ENCODE measurements around the gene BOK. TPM values are rescaled to one million over a fixed set of nuclear protein-coding genes. Genes with fewer than 3 reads are reported as not detected.

BOK gene
- total RNA-seq, 1 donor from 2014 or later: 56.4 TPM

- no peaks in the 10 kb centered on the region for H3K27me3 ChIP-seq
- H3K4me3 ChIP-seq: no peak overlapping the region
- intact Hi-C loops (cut with DNase I): no loop called here
- ATAC-seq (no peak), DNase-seq (no peak)
- peaks cover 56% of the 10 kb centered on the region for H3K36me3 ChIP-seq
- peaks cover under 1% of the 10 kb centered on the region for H3K4me1 ChIP-seq
- no peak for TF ChIP-seq CTCF (IDR thresholded peaks at IDR 0.05)
- H3K27ac ChIP-seq: no peak overlapping the region
- H3K9me3 ChIP-seq: no peaks in the 10 kb centered on the region
These were observed 45.1 kb downstream of the BOK start for GRCh38 chr2:241603686-241604085.

- H3K27ac ChIP-seq: no peak overlapping the region
- intact Hi-C loops (cut with DNase I): no loop called here
- ATAC-seq: no peak
- DNase-seq: no peak
- no peak overlapping the region for H3K4me3 ChIP-seq
- no peak for TF ChIP-seq CTCF (IDR thresholded peaks at IDR 0.05)
- H3K36me3 ChIP-seq: peaks cover 32% of the 10 kb centered on the region
- peaks cover 15% of the 10 kb centered on the region for H3K4me1 ChIP-seq
- no peaks in the 10 kb centered on the region for H3K27me3 ChIP-seq
- no peaks in the 10 kb centered on the region for H3K9me3 ChIP-seq
These were observed 47.6 kb downstream of the BOK start for GRCh38 chr2:241606186-241606585.

- H3K36me3 ChIP-seq: peaks cover 22% of the 10 kb centered on the region
- no peak for TF ChIP-seq CTCF (IDR thresholded peaks at IDR 0.05)
- no peak for DNase-seq
- no peaks in the 10 kb centered on the region for H3K9me3 ChIP-seq
- H3K27me3 ChIP-seq: no peaks in the 10 kb centered on the region
- intact Hi-C loops (cut with DNase I): no loop called here
- H3K4me1 ChIP-seq: peaks cover 15% of the 10 kb centered on the region
- H3K4me3 ChIP-seq: no peak overlapping the region
- no peak for ATAC-seq
- no peak overlapping the region for H3K27ac ChIP-seq
These were observed 48.8 kb downstream of the BOK start for GRCh38 chr2:241607162-241607885.

- H3K27me3 ChIP-seq: no peaks in the 10 kb centered on the region
- TF ChIP-seq CTCF (IDR thresholded peaks at IDR 0.05): no peak
These were observed 50.3 kb downstream of the BOK start for GRCh38 chr2:241608881-241609280.

GRCh38 chr2:241609859-241610793 is 51.6 kb downstream of the BOK start:
- H3K4me1 ChIP-seq: peaks cover 15% of the 10 kb centered on the region
- peak; percentile 96 for DNase-seq
- peaks cover 13% of the 10 kb centered on the region for H3K36me3 ChIP-seq
- H3K4me3 ChIP-seq: peak overlapping the region; percentile 63
- peak overlapping the region; percentile 80 for H3K27ac ChIP-seq
- intact Hi-C loops (cut with DNase I): no loop called here
- peak; percentile 99 for ATAC-seq
- H3K9me3 ChIP-seq: no peaks in the 10 kb centered on the region
- TF ChIP-seq CTCF (IDR thresholded peaks at IDR 0.05): peak; percentile 61
- no peaks in the 10 kb centered on the region for H3K27me3 ChIP-seq

More at GRCh38 chr2:241608881-241609280, 50.3 kb downstream of the BOK start:
- H3K36me3 ChIP-seq: peaks cover 16% of the 10 kb centered on the region
- no peak overlapping the region for H3K27ac ChIP-seq
- H3K4me1 ChIP-seq: peaks cover 15% of the 10 kb centered on the region
- intact Hi-C loops (cut with DNase I): no loop called here
- ATAC-seq (no peak), DNase-seq (no peak)
- H3K9me3 ChIP-seq: no peaks in the 10 kb centered on the region
- no peak overlapping the region for H3K4me3 ChIP-seq

Measured in upper lobe of right lung (tissue), 1 donor.